IgD-negative memory B cell (primary cell): Measurements from ENCODE around the gene PSTPIP2. TPM values are rescaled to one million over a fixed set of nuclear protein-coding genes. Genes with fewer than 3 reads are reported as not detected.

Experiments
- H3K27ac Mint-ChIP-seq, 3 donors: one replicate each; pipeline ENCODE4 v1.8.0; 2020 to 2022; ENCODE audit warnings: mild to moderate bottlenecking in 3 of 3, mixed read lengths in 3 of 3, moderate library complexity in 1 of 3
- H3K27me3 Mint-ChIP-seq: one replicate; pipeline ENCODE4 v1.8.0; 2021; ENCODE audit warnings: mixed read lengths
- H3K36me3 Mint-ChIP-seq: one replicate; pipeline ENCODE4 v1.8.0; 2020; ENCODE audit warnings: mild to moderate bottlenecking, mixed read lengths
- H3K4me1 Mint-ChIP-seq, 3 donors: one replicate each; pipeline ENCODE4 v1.8.0; 2020 to 2022; ENCODE audit warnings: mixed read lengths in 3 of 3, mild to moderate bottlenecking in 1 of 3
- H3K4me3 Mint-ChIP-seq, 4 donors: one replicate each; pipeline ENCODE4 v1.8.0; 2020 to 2022; ENCODE audit warnings: mild to moderate bottlenecking in 4 of 4, mixed read lengths in 4 of 4, moderate library complexity in 3 of 4
- H3K9me3 Mint-ChIP-seq, 3 donors: one replicate each; pipeline ENCODE4 v1.8.0; 2020 to 2021; ENCODE audit warnings: mixed read lengths in 3 of 3, mild to moderate bottlenecking in 1 of 3
- polyA plus RNA-seq: library from polyadenylated mRNA; unstranded; fragments of 300-500 nt; fragmentation: Illumina TruSeq; gene quantifications from one replicate; pipeline ENCODE4 v1.2.3, GENCODE V29; 2021

The PSTPIP2 gene
- polyA plus RNA-seq, 1 donor from 2014 or later, result 1.1 TPM

GRCh38 chr18:46034230-46034629 is 37.8 kb downstream of the PSTPIP2 start:
- Mint-ChIP-seq H3K27ac (peak overlapping the region in 1 of 3 donors; percentile 33), H3K4me3 (no peak overlapping the region), H3K27me3 (no peaks in the 10 kb centered on the region), H3K9me3 (no peaks in the 10 kb centered on the region), H3K36me3 (no peaks in the 10 kb centered on the region), H3K4me1 (peaks cover 0 to 2% (median 0%) of the 10 kb centered on the region in 3 donors)

GRCh38 chr18:46031741-46032140 is 40.3 kb downstream of the PSTPIP2 start:
- Mint-ChIP-seq H3K4me1 (peaks cover 5 to 8% (median 8%) of the 10 kb centered on the region in 3 donors), H3K9me3 (no peaks in the 10 kb centered on the region), H3K4me3 (no peak overlapping the region), H3K27ac (no peak overlapping the region), H3K27me3 (peaks cover 6% of the 10 kb centered on the region), H3K36me3 (no peaks in the 10 kb centered on the region)

- Mint-ChIP-seq H3K36me3 (no peaks in the 10 kb centered on the region), H3K4me1 (peaks cover 5 to 8% (median 7%) of the 10 kb centered on the region in 3 donors), H3K9me3 (no peaks in the 10 kb centered on the region), H3K27me3 (peaks cover 6% of the 10 kb centered on the region), H3K4me3 (peak overlapping the region; percentile 89 to 97 (median 94)), H3K27ac (no peak overlapping the region)
Measured at GRCh38 chr18:46028536-46028891, 43.5 kb downstream of the PSTPIP2 start.

GRCh38 chr18:46019936-46020335 is 52.1 kb downstream of the PSTPIP2 start:
- H3K27ac Mint-ChIP-seq, result no peak overlapping the region
- no peaks in the 10 kb centered on the region for H3K4me1 Mint-ChIP-seq
- H3K9me3 Mint-ChIP-seq, result no peaks in the 10 kb centered on the region
- H3K36me3 Mint-ChIP-seq, result no peaks in the 10 kb centered on the region
- peaks cover 2% of the 10 kb centered on the region for H3K27me3 Mint-ChIP-seq
- H3K4me3 Mint-ChIP-seq, result no peak overlapping the region

GRCh38 chr18:46013484-46014189 is 58.4 kb downstream of the PSTPIP2 start:
- H3K4me3 Mint-ChIP-seq, result no peak overlapping the region

GRCh38 chr18:46010676-46011075 is 61.4 kb downstream of the PSTPIP2 start:
- Mint-ChIP-seq H3K9me3 (no peaks in the 10 kb centered on the region), H3K36me3 (no peaks in the 10 kb centered on the region), H3K27me3 (peaks cover 7% of the 10 kb centered on the region), H3K27ac (no peak overlapping the region), H3K4me1 (peaks cover 0 to 11% (median 6%) of the 10 kb centered on the region in 3 donors), H3K4me3 (no peak overlapping the region)

More at GRCh38 chr18:46013484-46014189, 58.4 kb downstream of the PSTPIP2 start:
- Mint-ChIP-seq H3K27me3 (peaks cover 2% of the 10 kb centered on the region), H3K4me1 (peaks cover 0 to 11% (median 6%) of the 10 kb centered on the region in 3 donors), H3K27ac (peak overlapping the region in 1 of 3 donors; percentile 55), H3K9me3 (no peaks in the 10 kb centered on the region), H3K36me3 (no peaks in the 10 kb centered on the region)

GRCh38 chr18:46010050-46010449 is 62.0 kb downstream of the PSTPIP2 start:
- no peaks in the 10 kb centered on the region for H3K9me3 Mint-ChIP-seq
- H3K27ac Mint-ChIP-seq, result no peak overlapping the region

GRCh38 chr18:46009125-46009840 is 62.8 kb downstream of the PSTPIP2 start:
- Mint-ChIP-seq H3K36me3 (no peaks in the 10 kb centered on the region), H3K27ac (no peak overlapping the region), H3K4me1 (peaks cover 0 to 11% (median 6%) of the 10 kb centered on the region in 3 donors), H3K4me3 (no peak overlapping the region), H3K9me3 (peaks cover 0 to 3% (median 1%) of the 10 kb centered on the region in 3 donors), H3K27me3 (peaks cover 5% of the 10 kb centered on the region)

More at GRCh38 chr18:46010050-46010449, 62.0 kb downstream of the PSTPIP2 start:
- Mint-ChIP-seq H3K4me1 (peaks cover 0 to 11% (median 6%) of the 10 kb centered on the region in 3 donors), H3K4me3 (no peak overlapping the region), H3K27me3 (peaks cover 7% of the 10 kb centered on the region), H3K36me3 (no peaks in the 10 kb centered on the region)

- peaks cover 5% of the 10 kb centered on the region for H3K27me3 Mint-ChIP-seq
- peaks cover 0 to 9% (median 5%) of the 10 kb centered on the region in 3 donors for H3K4me1 Mint-ChIP-seq
- no peaks in the 10 kb centered on the region for H3K36me3 Mint-ChIP-seq
- peaks cover 0 to 3% (median 1%) of the 10 kb centered on the region in 3 donors for H3K9me3 Mint-ChIP-seq
- H3K27ac Mint-ChIP-seq, result no peak overlapping the region
- no peak overlapping the region for H3K4me3 Mint-ChIP-seq
Measured at GRCh38 chr18:46008531-46008930, 63.5 kb downstream of the PSTPIP2 start.

- peaks cover 1 to 8% (median 6%) of the 10 kb centered on the region in 3 donors for H3K9me3 Mint-ChIP-seq
- H3K36me3 Mint-ChIP-seq, result no peaks in the 10 kb centered on the region
- no peak overlapping the region for H3K4me3 Mint-ChIP-seq
- H3K4me1 Mint-ChIP-seq, result peaks cover 0 to 4% (median 0%) of the 10 kb centered on the region in 3 donors
- H3K27me3 Mint-ChIP-seq, result peaks cover 5% of the 10 kb centered on the region
- no peak overlapping the region for H3K27ac Mint-ChIP-seq
Measured at GRCh38 chr18:46007165-46007564, 64.9 kb downstream of the PSTPIP2 start.

- H3K36me3 Mint-ChIP-seq, result no peaks in the 10 kb centered on the region
- H3K4me1 Mint-ChIP-seq, result peaks cover 3 to 4% (median 3%) of the 10 kb centered on the region in 3 donors
- peaks cover 5% of the 10 kb centered on the region for H3K27me3 Mint-ChIP-seq
- H3K4me3 Mint-ChIP-seq, result no peak overlapping the region
- H3K27ac Mint-ChIP-seq, result no peak overlapping the region
- H3K9me3 Mint-ChIP-seq, result peaks cover 1 to 10% (median 6%) of the 10 kb centered on the region in 3 donors
Measured at GRCh38 chr18:46002934-46003333, 69.1 kb downstream of the PSTPIP2 start.

- Mint-ChIP-seq H3K27me3 (peaks cover 2% of the 10 kb centered on the region), H3K4me1 (peaks cover 3 to 7% (median 3%) of the 10 kb centered on the region in 3 donors), H3K9me3 (peaks cover 1 to 10% (median 6%) of the 10 kb centered on the region in 3 donors), H3K27ac (no peak overlapping the region), H3K4me3 (no peak overlapping the region), H3K36me3 (no peaks in the 10 kb centered on the region)
Measured at GRCh38 chr18:46001892-46002291, 70.2 kb downstream of the PSTPIP2 start.

GRCh38 chr18:46001074-46001473 is 71.0 kb downstream of the PSTPIP2 start:
- H3K27ac Mint-ChIP-seq, result peak overlapping the region in 1 of 3 donors; percentile 12
- no peak overlapping the region for H3K4me3 Mint-ChIP-seq
- no peaks in the 10 kb centered on the region for H3K27me3 Mint-ChIP-seq
- H3K9me3 Mint-ChIP-seq, result peaks cover 1 to 10% (median 6%) of the 10 kb centered on the region in 3 donors
- H3K4me1 Mint-ChIP-seq, result peaks cover 3 to 7% (median 3%) of the 10 kb centered on the region in 3 donors
- no peaks in the 10 kb centered on the region for H3K36me3 Mint-ChIP-seq

GRCh38 chr18:45999536-45999935 is 72.5 kb downstream of the PSTPIP2 start:
- H3K36me3 Mint-ChIP-seq, result no peaks in the 10 kb centered on the region
- peaks cover 3% of the 10 kb centered on the region for H3K27me3 Mint-ChIP-seq
- H3K9me3 Mint-ChIP-seq, result peaks cover 0 to 10% (median 4%) of the 10 kb centered on the region in 3 donors
- H3K4me1 Mint-ChIP-seq, result peaks cover 3 to 7% (median 3%) of the 10 kb centered on the region in 3 donors
- H3K27ac Mint-ChIP-seq, result no peak overlapping the region
- H3K4me3 Mint-ChIP-seq, result no peak overlapping the region

- Mint-ChIP-seq H3K4me3 (peak overlapping the region in 1 of 4 donors; percentile 64), H3K4me1 (peaks cover 3 to 7% (median 3%) of the 10 kb centered on the region in 3 donors), H3K27ac (peak overlapping the region in 2 of 3 donors; percentile 47 to 71), H3K36me3 (no peaks in the 10 kb centered on the region), H3K27me3 (peaks cover 3% of the 10 kb centered on the region), H3K9me3 (peaks cover 0 to 10% (median 3%) of the 10 kb centered on the region in 3 donors)
Measured at GRCh38 chr18:45998244-45998643, 73.8 kb downstream of the PSTPIP2 start.
